Loucy (cell line): ENCODE data around the gene SHOC2.

Experiments
- H2AFZ ChIP-seq: fragments of 200-600 bp; sonication (generic); 2 replicates; pipeline ENCODE4 v1.6.0; 2016; ENCODE audit warnings: antibody characterized with exemption, mild to moderate bottlenecking, low read length, moderate library complexity
- H3F3A ChIP-seq: fragments of 200-600 bp; 2 replicates; pipeline ENCODE4 v1.6.0; 2016; ENCODE audit warnings: antibody characterized with exemption, low read depth, mild to moderate bottlenecking
- H3K27me3 ChIP-seq: fragments of 200-600 bp; sonication (generic); 2 replicates; pipeline ENCODE4 v1.6.1; 2014; ENCODE audit warnings: low read length, mild to moderate bottlenecking; ENCODE audit not compliant: insufficient read depth, poor library complexity, severe bottlenecking
- H3K36me3 ChIP-seq: fragments of 200-600 bp; sonication (generic); 2 replicates; pipeline ENCODE4 v1.6.1; 2016; ENCODE audit warnings: low read length; ENCODE audit not compliant: insufficient read depth
- H3K4me1 ChIP-seq: fragments of 200-600 bp; sonication (generic); 2 replicates; pipeline ENCODE4 v1.5.1; 2014; ENCODE audit warnings: low read length, mild to moderate bottlenecking; ENCODE audit not compliant: insufficient read depth, poor library complexity, severe bottlenecking
- H3K4me2 ChIP-seq: fragments of 200-600 bp; sonication (generic); 2 replicates; pipeline ENCODE4 v1.6.0; 2014; ENCODE audit warnings: antibody characterized with exemption, low read length, low read depth, mild to moderate bottlenecking; ENCODE audit not compliant: poor library complexity, severe bottlenecking
- H3K4me3 ChIP-seq: fragments of 200-600 bp; sonication (generic); 2 replicates; pipeline ENCODE4 v1.5.1; 2014; ENCODE audit warnings: low read length, mild to moderate bottlenecking, mixed read lengths; ENCODE audit not compliant: poor library complexity, severe bottlenecking
- H3K79me2 ChIP-seq: fragments of 200-600 bp; sonication (generic); 2 replicates; pipeline ENCODE4 v1.6.1; 2014; ENCODE audit warnings: low read length; ENCODE audit not compliant: insufficient read depth
- H3K9ac ChIP-seq: fragments of 200-600 bp; sonication (generic); 2 replicates; pipeline ENCODE4 v1.6.0; 2014; ENCODE audit warnings: mild to moderate bottlenecking, low read depth, low read length, moderate library complexity; ENCODE audit not compliant: poor library complexity, severe bottlenecking
- H3K9me2 ChIP-seq: fragments of 200-600 bp; sonication (generic); replicated peaks from 2 replicates; pipeline ENCODE4 v1.6.1; 2016; ENCODE audit warnings: low read depth, low read length, mixed read lengths
- H3K9me3 ChIP-seq: fragments of 200-600 bp; sonication (generic); 2 replicates; pipeline ENCODE4 v1.6.1; 2014; ENCODE audit warnings: mild to moderate bottlenecking, antibody characterized with exemption, low read length, low read depth; ENCODE audit not compliant: insufficient read depth
- H4K20me1 ChIP-seq: fragments of 200-600 bp; sonication (generic); 2 replicates; pipeline ENCODE4 v1.6.0; 2014; ENCODE audit warnings: antibody characterized with exemption, low read length, mild to moderate bottlenecking; ENCODE audit not compliant: insufficient read depth, poor library complexity, severe bottlenecking
- EZH2phosphoT487 ChIP-seq: fragments of 200-600 bp; IDR thresholded peaks from 2 replicates; pipeline ENCODE4 v1.6.1; 2018; ENCODE audit warnings: antibody characterized with exemption, mild to moderate bottlenecking, moderate library complexity, borderline replicate concordance
- TF ChIP-seq, protein P1 (sequence below): fragments of 200-600 bp; sonication (generic); conservative IDR thresholded peaks from 2 replicates; pipeline ENCODE4 v1.5.1; 2014; ENCODE audit warnings: mild to moderate bottlenecking, antibody characterized with exemption, low read length

SHOC2 gene

DNA sequence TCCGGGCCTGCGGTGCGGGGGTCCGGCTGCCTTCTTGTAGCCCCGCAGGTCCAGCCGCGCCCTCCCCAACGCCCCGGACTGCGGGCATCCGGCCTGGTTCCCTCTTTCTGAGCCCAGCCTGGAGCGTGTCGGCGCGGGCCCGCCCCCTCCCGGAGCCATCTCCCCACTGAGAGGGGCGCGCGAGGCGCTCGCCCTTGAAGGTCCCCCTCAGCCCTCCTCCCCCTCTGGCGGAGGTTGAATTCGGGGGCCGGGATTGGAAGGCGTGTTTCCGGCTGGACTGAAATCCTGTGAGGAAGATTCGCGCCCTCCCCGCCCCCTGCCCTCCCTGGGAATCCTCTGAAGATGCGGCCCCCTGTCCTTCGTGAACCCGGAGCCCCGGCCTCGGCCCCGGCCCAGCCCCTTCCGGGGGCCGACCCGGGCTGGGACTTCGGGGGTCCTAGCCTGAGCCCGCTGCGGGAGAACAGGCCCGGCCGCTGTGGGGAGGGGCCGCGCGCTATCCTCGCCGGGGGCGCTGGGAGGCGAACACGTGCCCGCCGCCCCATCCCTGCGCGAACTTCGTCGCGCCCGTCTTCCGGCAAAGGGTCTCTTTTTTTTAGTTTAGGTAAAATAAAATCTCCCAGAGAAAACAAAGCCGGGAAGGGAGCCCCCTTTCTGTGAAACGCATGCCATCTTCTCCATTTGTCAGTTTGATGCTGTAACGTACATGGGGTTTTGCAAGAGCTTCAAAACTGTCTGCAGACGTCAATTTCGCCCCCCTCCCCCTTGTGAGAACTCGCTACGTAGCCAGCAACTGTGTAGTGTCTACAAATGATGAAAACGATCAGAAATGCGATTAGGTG is 47.0 kb upstream of the SHOC2 start:
- Histone ChIP-seq H3K4me3 (peak overlapping the region; percentile 93), H3K9me3 (no peaks in the 10 kb centered on the region), H3F3A (peaks cover 3% of the 10 kb centered on the region; the same call in 1 of the 2 replicates), H3K36me3 (no peaks in the 10 kb centered on the region; the same call in 1 of the 2 replicates), H3K27me3 (no peaks in the 10 kb centered on the region), H3K79me2 (peaks cover 76% of the 10 kb centered on the region), H3K4me2 (peak overlapping the region; percentile 99), H2AFZ (peak overlapping the region; percentile 85), H3K9me2 (no peaks in the 10 kb centered on the region), H4K20me1 (peaks cover 39% of the 10 kb centered on the region), H3K9ac (peak overlapping the region; percentile 90), H3K4me1 (peaks cover 79% of the 10 kb centered on the region)
- no peak for TF ChIP-seq EZH2phosphoT487
- TF ChIP-seq, protein P1, sequence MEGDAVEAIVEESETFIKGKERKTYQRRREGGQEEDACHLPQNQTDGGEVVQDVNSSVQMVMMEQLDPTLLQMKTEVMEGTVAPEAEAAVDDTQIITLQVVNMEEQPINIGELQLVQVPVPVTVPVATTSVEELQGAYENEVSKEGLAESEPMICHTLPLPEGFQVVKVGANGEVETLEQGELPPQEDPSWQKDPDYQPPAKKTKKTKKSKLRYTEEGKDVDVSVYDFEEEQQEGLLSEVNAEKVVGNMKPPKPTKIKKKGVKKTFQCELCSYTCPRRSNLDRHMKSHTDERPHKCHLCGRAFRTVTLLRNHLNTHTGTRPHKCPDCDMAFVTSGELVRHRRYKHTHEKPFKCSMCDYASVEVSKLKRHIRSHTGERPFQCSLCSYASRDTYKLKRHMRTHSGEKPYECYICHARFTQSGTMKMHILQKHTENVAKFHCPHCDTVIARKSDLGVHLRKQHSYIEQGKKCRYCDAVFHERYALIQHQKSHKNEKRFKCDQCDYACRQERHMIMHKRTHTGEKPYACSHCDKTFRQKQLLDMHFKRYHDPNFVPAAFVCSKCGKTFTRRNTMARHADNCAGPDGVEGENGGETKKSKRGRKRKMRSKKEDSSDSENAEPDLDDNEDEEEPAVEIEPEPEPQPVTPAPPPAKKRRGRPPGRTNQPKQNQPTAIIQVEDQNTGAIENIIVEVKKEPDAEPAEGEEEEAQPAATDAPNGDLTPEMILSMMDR: peak; percentile 26; the same call in 1 of the 2 replicates

DNA sequence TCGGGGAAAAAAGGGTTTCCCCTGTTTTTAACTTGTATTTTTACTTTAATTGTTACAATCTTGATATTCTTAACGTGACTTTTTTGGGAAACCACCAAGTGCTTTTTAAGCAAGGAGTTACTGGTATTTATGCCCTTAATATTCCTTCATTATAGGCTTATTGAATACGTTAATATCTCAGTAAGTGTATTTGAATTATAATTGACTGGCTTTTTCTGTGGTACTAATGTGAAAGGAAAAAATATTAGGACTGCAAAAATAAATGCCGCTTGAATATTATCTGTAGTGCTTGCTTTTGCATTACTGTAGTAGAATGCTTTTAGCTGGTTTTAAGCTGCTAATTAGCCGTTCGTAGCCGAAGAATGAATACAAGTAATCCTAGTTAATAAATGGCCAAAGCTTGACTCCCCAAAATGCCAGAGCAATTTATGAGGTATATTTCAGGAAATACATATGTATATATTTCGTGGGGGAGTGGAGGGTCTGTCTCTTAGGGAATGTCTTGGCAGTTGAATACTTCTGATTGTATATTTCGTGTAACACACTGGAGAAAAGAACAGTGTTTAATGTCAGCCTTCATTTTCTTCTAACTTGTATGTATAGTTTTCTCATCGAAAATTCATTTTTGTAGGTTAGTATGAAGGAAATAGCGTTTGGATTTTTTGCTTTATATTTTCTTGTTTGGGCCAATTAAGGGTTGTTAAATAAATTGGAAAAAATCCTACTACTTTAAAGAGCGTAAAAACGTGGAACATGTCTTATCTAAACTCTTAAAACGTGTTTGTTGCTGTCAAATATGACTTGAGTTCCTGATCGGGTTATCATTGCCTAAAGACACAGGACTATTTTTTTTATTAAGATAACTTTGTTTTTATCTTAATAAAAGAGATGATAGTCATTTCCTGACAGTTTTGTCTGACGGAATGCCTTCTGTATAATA is 46.1 kb upstream of the SHOC2 start:
- Histone ChIP-seq H3K9ac (peak overlapping the region; percentile 90), H2AFZ (peak overlapping the region; percentile 85; the same call in 1 of the 2 replicates), H3K4me2 (peak overlapping the region; percentile 99), H3K9me3 (no peaks in the 10 kb centered on the region), H4K20me1 (peaks cover 48% of the 10 kb centered on the region), H3K4me1 (peaks cover 78% of the 10 kb centered on the region), H3K79me2 (peaks cover 84% of the 10 kb centered on the region), H3K36me3 (peaks cover 9% of the 10 kb centered on the region; the same call in 1 of the 2 replicates), H3K27me3 (no peaks in the 10 kb centered on the region), H3K9me2 (no peaks in the 10 kb centered on the region), H3K4me3 (peak overlapping the region; percentile 93), H3F3A (peaks cover 3% of the 10 kb centered on the region; the same call in 1 of the 2 replicates)
- TF ChIP-seq EZH2phosphoT487: no peak
- TF ChIP-seq, protein P1: no peak

DNA sequence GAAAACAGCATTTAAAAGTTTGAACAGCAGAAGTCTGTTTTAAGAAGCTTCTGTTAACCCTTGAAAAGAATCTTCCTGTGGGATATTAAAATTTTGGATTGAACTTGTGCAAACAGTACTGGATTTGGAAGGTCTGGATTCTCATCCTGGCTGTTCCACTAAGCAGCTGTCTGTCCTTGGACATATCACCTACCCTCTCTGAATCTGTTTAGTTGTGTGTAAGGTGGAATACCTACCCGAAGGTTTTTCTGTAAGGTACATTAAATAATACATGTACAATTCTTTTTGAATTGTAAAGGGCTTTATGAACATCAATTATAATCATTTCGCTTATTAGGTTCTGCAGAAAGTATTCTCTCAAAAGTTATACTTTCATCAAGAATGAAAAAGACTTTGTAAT is 45.5 kb upstream of the SHOC2 start:
- Histone ChIP-seq H3F3A (peaks cover 3% of the 10 kb centered on the region; the same call in 1 of the 2 replicates), H3K27me3 (no peaks in the 10 kb centered on the region), H3K79me2 (peaks cover 91% of the 10 kb centered on the region), H3K9me3 (no peaks in the 10 kb centered on the region), H3K36me3 (peaks cover 15% of the 10 kb centered on the region; the same call in 1 of the 2 replicates), H3K9ac (peak overlapping the region; percentile 90), H3K4me1 (peaks cover 76% of the 10 kb centered on the region), H3K4me2 (peak overlapping the region; percentile 99), H4K20me1 (peaks cover 54% of the 10 kb centered on the region), H3K4me3 (peak overlapping the region; percentile 93), H2AFZ (no peak overlapping the region), H3K9me2 (no peaks in the 10 kb centered on the region)
- TF ChIP-seq EZH2phosphoT487: no peak
- TF ChIP-seq, protein P1: no peak
